HPDE6-E6E7 (cell line): ENCODE data around the gene CLEC11A.
A peak's percentile ranks its signal among the peaks of the same experiment; 100 is the strongest.

Source experiments
- DNase-seq: peaks from one replicate; pipeline ENCODE4 v3.0.0; 2011; ENCODE audit warnings: missing footprints; ENCODE audit errors: extremely low spot score

Gene CLEC11A, protein sequence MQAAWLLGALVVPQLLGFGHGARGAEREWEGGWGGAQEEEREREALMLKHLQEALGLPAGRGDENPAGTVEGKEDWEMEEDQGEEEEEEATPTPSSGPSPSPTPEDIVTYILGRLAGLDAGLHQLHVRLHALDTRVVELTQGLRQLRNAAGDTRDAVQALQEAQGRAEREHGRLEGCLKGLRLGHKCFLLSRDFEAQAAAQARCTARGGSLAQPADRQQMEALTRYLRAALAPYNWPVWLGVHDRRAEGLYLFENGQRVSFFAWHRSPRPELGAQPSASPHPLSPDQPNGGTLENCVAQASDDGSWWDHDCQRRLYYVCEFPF

DNA sequence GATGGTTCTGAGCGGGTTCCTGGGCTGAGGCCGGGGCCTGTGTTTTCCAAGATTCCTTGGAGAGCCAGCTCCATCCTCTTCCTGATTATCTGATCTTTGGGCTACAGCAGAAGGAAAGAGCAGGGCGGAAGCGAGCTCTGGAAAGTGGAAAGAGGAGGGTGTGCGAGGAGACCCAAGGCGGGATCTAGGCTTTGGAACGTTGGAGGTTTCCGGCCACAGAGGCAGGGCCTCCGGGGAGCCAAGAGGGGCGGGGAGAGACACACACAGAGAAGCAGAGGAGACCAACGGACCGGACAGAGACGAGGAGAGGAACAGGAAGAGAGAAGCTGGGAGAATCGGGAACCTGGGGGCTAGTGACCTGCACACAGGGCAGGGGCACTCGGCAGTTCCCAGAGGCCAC is at the start of gene CLEC11A:
Gene CLEC11A (plus strand): TSS at position 296 of the 400 bp plus-strand sequence. CDS start 162 bp downstream, outside the sequence.
- no peak for DNase-seq

DNA sequence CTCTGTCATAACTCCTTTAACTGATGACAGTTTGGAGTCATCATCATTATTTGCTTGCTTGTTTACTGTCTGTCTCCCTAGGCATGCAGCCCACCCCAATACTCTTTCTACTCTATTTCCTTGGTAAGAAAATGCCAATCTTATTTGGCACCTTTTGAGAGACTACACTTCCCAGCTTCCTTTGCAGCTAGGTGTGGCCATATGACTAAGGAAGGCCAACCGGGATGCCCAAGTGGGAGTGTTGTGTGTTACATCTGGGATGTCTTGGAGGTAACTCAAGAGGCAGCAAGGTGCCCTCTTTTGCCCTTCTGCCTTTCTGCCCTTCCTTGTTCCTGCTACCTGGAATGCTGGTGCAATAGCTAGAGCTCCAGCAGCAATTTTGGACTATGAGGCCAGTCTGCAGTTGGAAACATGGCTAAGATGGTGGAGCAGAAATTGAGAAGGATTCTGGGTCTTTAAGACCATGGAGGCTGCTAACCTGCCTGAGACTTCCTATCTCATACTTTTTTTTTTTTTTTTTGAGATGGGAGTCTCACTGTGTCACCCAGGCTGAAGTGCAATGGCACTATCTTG is 46.5 kb upstream of the CLEC11A start:
- DNase-seq = no peak

DNA sequence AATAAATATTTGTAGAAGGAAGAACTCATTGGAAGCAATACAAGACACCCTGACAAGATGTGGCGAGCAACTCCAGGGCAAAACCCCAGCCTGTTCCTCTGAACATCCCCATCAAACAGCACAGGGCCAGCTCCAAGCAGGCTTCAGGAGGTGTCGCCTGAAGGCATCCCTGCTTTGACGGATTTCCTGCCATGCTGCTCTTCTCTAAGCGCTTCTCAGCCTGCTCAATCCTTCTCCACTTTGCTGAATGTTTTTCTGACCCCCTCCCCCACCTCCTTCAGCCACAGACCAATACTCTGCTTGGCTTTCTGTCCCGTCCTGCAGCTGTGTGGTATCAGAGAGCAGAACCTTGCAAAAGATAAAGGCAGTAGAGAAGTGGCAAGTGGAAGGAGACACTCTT is 45.5 kb upstream of the CLEC11A start:
- no peak for DNase-seq

DNA sequence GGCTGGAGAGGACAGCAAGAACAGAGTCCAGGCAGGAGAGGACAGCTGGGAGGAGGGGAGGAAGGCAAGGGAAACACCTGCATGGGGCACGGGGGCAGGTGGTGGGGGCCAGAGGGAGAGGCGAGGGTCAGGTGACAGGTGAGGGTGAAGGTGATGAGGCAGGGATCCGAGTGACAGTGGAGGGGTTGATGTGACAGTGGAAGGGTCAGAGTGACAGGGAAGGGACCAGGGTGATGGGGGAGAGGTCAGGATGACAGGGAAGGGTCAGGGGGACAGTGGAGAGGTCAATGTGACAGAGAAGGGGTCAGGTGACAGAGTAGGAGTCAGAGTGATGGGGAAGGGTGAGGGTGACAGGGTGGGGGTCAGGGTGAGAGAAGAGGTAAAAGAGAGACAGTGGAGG is 44.8 kb upstream of the CLEC11A start:
- DNase-seq = no peak

DNA sequence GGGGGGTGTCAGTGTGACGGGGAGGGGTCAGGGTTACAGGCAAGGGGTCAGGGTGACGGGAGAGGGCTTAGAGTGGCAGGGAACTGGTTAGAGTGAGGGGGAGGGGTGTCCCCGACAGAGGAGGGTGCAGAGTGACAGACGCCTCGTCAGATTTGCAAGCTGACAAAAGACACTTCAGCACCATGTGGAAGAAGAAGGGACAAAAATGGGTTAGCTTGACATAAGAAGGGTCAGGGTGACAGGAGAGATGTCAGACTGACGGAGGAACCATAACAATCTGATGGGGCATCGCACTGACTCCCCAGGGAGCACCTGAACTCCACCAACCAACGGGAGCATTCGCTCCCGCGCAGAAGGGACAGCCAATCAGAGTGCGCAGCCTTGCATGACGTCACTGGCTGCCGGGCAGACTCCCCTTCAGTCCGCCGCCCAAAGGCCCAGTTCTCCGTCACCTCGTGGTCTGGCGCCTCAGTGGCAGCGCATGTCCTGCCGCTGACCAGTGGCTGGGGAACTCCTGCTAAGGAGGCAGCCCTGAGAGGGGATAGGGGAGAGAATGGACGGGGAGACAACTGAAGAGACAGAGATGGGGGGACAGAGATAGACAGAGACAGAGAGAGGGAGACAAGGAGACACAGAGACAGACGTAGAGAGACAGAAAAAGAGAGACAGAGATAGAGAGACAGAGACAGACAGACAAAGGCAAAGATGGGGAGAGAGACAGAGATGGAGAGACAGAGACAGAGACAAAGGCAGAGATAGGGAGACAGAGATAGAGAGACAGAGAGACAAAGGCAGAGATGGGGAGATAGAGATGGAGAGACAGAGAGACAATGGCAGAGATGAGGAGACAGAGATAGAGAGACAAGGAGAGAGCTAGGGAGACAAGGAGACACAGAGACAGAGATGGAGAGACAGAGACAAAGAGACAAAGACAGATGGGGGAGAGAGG is 43.7 kb upstream of the CLEC11A start:
- peak; percentile 36 for DNase-seq

DNA sequence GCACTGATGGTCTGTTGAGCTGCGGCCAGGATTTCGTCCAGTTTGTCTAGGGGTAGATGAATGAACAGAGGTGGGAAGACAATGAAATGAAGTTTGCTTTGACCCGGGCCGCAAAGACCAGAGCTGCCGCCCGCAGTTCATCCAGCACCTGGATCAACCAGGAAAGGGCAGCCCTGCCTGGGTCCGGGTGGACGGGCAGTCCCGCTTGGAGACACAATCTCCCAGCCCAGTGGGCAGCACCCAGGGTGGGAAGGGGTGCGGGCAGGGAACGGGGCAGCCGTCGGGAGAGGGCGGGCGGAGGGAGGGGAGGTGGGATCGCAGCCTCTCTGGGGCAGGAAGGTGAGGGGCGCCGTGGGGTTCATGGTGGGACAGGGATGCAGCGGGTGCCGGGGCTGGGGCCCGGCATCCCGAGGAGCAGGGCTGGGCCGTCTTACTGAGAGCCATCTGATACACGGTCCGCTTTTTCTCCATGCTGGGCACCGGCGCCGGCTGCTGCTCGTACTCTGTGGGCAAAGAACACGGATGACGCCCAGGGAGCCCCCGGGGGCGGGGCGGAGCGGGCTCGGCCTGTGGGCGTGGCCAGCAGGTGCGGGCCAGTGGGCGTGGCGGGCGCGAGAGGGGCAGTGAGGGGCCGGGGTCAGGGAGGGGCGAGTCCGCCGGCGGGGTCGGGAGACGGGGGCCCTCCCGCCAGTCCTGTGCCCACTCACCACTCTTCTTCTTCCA is 36.7 kb upstream of the CLEC11A start:
- no peak for DNase-seq

DNA sequence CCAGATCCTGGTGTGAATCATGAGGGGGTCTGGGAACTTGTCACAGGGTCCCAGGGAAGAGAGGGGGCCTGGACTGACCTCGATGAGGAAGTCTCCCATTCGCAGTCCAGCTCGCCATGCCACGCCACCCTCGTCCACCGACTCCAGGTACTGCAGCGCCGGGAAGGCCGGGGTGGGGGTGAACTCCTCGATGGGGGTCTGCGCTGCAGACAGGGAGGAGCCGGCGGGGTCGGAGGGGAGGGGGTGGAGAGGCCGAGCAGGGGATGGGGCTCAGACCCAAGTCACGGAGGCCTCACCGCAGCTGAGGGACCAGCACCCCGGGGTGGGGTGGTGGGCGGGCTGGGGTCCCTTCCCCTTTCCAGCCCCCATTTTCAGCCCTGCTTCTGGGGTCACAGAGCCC is 34.4 kb upstream of the CLEC11A start:
- DNase-seq = no peak

DNA sequence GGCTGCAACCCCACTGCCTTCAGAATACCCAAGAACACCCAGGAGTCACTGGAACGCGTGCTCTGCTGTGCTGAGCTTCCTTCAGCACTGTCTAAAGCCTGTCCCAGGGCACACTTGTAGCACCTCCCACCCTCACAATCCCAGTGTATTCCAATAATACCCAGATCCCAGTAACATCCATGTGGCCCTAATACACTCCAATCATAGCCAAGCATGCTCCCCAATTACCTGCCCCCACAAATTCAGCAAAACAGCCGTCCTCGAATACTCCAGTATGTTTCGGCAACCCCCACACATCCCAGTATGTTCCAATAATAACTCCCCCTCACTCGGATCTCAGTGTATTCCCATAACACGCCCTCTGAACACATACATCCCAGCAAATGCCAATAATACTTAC is 32.7 kb upstream of the CLEC11A start:
- DNase-seq = no peak

DNA sequence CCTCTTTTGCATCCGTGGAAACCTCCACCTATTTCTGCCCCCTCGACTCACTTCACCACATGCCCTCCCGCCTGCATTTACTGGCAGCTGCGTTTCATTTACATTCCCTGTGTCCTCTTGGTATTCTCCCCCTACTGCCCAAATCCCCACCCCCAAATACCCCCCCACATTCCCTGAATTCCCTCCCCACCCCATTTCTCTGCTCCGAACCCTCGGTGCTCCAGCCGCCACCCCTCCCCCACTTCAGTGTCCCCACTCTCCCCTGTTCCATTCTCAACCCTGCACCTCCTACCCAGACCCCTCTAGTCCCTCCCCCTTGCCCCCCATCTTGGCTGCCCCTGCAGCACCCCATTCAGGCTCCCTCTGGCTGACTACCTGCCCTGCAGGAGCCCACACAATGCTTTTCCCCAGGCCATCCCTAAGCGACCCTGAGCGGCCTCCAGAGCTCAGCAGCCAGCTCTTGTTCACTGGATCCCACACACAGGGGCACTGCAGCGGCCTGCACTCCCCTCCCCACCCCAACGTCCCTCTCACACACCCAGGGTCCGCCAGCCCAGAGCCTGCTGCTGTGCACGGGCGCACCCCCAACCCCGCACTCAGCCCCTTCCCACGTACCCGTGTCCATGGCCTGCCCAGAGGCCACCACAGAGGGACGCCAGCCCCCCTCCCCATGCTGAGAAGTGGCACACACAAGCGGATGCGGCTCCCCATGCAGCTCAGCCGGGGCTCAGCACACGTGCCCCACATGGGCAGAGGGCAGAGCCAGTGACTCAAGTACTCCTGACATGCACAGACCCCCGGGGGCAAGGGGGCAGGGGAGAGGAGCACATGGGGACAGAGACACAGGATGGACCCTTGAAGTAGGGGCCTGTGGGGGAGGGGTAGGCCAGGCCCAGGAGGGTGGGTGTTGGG is 29.8 kb upstream of the CLEC11A start:
- DNase-seq = no peak

DNA sequence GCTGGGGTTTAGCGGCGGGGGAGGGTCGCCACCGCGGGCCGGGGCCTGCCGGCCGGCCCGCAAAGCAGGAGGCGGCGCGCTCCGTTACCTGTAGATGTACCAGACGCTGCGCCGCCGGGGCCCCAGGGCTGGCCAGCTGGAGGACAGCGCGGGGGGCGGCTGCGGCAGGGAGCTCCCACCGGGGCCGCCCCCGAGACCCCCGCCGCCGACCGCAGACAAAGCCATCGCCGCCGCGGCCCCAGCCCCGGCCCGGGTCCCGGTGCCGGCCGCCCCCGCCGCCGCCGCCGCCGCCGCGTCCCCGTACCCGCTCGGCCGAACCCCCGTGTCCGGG is 28.4 kb upstream of the CLEC11A start:
- DNase-seq = no peak

DNA sequence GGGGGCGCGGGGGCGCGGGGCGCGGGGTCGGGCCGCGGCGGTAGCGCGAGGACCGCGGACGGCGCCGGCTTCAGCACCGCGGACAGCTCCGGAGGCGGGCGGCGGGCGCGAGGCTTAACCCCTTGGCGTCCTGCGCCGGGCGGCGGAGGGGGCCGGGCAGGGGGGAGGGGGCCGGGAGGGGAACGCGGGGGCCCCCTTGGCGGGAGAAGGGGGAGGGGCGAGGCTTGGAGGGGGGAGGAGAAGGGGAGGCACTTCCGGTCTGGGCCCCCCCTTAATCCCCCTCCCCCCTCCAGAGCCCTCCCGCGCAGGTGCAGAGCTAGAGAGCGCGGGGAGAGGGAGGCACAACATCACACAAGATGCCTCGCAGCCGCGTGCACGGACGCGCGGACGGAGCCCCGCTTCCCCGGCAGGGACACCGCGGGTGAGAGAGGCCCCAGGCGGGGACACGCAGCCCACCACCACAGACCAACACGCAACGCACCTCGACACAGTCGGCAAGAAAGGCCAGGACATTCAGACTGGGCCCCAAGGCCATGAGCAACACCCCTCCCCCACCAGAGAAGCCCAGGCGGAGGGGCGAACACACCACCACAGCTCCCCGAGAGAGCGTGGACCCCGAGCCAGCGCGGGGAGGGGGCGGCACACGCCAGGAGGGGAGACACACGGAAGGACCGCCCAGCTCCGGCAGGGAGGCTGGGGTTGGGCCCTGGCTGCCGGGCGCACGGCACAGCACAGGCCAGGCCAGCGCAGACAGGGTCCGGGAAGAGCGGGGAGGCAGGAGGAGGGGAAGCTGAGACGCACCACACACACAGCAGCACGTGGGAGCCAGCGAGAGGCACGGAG is 27.7 kb upstream of the CLEC11A start:
- no peak for DNase-seq

DNA sequence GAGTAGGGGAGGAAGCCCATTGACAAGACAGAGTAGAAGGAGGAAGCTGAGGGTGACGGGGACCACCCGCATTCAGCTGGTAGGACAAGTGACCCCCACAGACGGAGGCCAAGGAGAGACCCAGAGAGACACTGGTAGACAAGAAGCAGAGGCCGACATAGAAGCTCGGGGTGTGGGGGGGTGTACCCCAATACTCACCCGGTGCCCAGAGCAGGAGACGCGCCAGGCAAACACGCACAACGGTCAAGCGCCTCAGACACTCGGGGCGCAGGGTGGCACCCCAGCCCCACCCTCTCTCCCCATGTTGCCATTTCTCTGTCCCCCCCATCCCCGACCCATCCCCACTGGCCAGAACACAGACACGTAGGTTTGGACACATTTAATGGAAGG is 27.1 kb upstream of the CLEC11A start:
- DNase-seq = no peak

DNA sequence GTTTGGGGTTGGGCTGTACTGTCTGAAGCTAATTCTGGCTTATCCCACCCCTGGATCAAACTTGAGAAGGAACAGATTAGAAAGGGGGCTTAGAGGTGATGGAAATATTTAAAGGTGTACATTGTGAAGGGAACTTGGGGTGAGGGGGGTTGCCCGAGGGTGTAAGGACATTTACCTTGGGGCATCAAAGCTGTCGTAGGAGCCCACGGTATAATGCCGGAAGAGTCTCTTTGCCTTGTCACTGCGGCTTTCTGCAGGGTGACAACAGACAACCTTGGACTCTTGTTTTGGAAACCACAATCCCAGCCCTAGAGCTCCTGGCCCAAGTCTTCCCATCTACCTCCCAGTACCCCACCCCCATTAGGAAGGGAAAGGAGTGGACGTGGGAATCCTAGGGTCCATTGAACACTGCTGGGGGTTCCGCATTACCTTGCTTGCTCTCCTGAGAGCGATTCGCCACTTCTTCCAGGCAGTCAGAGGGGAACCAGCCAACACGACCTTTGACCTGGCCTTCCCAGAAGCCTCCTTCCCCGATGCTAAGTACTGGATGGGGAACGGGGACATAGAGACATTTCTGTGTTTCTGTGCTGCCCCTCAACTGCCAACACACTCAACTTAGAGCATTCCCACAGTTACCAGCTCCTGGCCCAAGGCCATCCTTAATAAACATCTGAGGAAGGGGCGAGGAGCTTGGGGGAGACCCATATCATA is 25.6 kb upstream of the CLEC11A start:
- DNase-seq = no peak

DNA sequence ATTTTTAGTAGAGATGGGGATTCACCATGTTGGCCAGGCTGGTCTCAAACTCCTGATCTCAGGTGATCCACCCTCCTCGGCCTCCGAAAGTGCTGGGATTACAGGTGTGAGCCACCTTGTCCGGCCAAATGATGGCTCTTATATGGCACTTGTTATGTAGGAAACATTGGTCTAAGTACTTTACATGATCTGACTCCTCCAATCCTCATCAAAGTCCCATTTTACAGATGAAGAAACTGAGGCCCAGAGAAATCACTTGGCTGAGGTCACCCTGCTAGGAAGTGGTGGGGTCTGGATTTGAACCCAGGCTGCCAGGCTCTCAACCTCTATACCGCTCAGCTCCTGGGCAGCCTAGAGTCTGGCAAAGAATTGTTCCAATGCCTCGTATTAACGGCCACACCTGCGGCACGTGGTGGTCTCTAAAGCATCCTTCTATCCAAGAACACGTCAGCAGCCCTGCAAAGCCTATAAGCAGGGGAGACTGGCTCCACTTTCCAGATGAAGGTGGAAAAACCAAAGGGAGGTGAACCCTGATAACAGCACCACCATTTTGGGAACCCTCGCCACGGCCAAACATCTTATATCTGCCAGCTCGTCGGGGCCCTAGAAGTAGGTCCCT is 21.7 kb upstream of the CLEC11A start:
- DNase-seq = no peak

DNA sequence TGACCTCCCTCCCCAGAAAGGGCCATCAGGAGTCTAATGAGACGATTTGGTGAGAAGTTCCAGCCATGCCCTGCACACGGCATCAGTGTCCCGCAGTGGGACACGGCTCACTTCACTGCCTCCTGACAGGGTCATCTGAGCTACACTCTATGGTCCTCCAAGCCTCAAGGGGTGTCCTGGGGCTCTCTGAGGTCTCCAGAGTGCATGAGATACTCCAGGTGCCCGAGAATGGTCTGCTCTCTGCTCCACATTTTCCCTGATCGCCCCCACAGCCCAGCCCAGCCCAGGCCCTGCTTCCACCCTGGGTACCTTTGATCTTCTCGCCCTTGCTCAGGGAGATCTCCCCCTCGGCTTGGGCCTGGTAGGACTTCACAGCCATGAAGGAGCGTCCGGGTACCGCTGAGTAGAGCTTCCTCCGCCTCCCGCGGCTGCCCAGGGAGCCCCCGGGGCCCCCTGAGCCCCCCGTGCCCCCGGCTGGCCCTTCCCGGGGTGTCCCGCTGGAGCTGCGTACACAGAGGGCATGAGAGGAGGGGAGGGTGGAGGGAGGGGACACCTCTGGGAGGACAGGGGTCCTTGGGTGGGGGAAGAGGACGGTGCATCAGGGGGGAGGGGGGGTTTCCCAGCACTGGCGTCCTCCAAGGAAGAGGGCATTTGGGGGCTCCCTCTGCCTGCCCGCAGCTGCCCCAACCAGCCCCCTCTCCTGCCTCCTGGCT is 20.9 kb upstream of the CLEC11A start:
- DNase-seq = no peak

DNA sequence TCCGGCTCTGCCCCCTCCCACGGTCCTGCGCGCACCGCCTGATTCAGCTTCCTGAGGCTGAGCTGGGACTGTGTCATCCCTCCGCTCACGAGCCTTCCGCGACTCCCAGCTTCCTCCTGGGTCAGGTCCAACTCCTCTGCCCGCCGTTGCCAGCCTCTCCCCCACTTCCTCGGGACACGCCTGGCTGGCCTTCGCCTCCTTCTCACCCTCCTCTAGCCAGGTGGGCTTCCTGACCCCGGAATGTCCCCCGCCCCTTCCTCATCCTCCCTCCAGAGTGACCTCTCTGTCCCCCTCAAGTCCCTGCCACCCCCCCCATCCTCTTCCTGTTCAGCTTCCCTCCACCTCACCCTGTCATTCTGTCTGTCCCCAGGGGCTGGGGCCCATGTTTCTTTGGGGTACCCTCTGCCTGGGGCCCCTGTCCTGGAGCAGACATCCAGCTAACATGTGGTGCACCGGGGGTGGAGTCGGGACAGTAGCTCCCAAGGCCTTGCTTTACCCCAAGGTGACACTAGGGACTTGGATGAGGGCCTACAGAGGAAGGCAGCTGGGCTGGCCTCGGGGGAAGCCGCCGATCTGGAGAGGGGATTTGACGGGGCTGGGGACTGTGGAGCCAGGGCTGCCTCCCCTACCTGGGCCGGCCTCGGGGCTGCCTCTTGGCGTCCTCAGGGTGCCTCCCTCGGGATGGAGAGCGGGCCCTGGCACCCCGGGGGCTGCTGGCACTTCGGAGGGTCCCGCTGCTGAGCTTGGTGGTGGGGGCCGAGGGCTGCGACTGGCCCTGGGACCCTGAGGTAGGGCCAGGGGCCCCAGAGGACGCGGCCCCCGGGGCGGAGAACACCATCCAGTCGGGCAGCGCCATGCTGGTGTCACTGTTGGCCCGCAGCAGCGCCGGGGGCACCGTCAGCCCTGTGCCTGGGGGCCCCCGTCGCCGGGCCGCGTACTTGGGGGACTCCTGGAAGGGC is 20.0 kb upstream of the CLEC11A start:
- no peak for DNase-seq
